H1 (cell line): Measurements from ENCODE around the gene MRPS24. TPM values are rescaled to one million over a fixed set of nuclear protein-coding genes. Genes with fewer than 3 reads are reported as not detected.
"Not testable (repeated sequence)": the region's sequence is repeated elsewhere in the genome, so short reads cannot be mapped to it uniquely, and the experiment has no call there.

Experiments
- CTCF ChIA-PET: fragments of 300-600 bp; sonication (Branson Sonifier 250); formaldehyde crosslinking; loops from one replicate; lab custom pipeline; 2021; ENCODE audit not compliant: partially characterized antibody; lab: Charles Lee
- POLR2A ChIA-PET: fragments of 300-600 bp; sonication (Branson Sonifier 250); formaldehyde crosslinking; loops from one replicate; lab custom pipeline; 2021; ENCODE audit warnings: inconsistent platforms; ENCODE audit not compliant: partially characterized antibody; lab: Charles Lee
- DNase-seq, 2 experiments: peaks; one replicate each; pipeline versions ENCODE4 v3.0.0 to v3.0.0-alpha.2; 2010 to 2022; ENCODE audit warnings: low spot score in 2 of 2, low read depth in 1 of 2, mixed read lengths in 1 of 2
- FAIRE-seq: peaks from 2 replicates; lab custom pipeline; 2011; peaks lifted over from hg19 to GRCh38; lab: Jason Lieb, UNC
- H2AFZ ChIP-seq: 2 replicates; pipeline ENCODE4 v1.8.1; 2012; ENCODE audit warnings: low read length, inconsistent platforms
- H2AK5ac ChIP-seq: 2 replicates; pipeline ENCODE4 v1.6.1; 2013; ENCODE audit warnings: low read depth, low read length
- H2BK120ac ChIP-seq: replicated peaks from 2 replicates; pipeline ENCODE3; 2013; ENCODE audit warnings: low read depth, low read length, inconsistent platforms
- H2BK12ac ChIP-seq: 2 replicates; pipeline ENCODE4 v1.6.1; 2013; ENCODE audit warnings: low read depth, low read length
- H2BK15ac ChIP-seq: 2 replicates; pipeline ENCODE4 v1.6.1; 2013; ENCODE audit warnings: low read length
- H2BK20ac ChIP-seq: 2 replicates; pipeline ENCODE4 v1.6.1; 2013; ENCODE audit warnings: low read length
- H2BK5ac ChIP-seq: 2 replicates; pipeline ENCODE4 v1.6.1; 2013; ENCODE audit warnings: low read depth, low read length
- H3K14ac ChIP-seq: 2 replicates; pipeline ENCODE4 v1.6.1; 2013; ENCODE audit warnings: inconsistent platforms; ENCODE audit not compliant: insufficient read length
- H3K18ac ChIP-seq: 2 replicates; pipeline ENCODE4 v1.6.1; 2013; ENCODE audit warnings: low read length; ENCODE audit errors: extremely low read depth
- H3K23ac ChIP-seq: 2 replicates; pipeline ENCODE4 v1.6.1; 2013; ENCODE audit warnings: inconsistent platforms; ENCODE audit not compliant: insufficient read length
- H3K23me2 ChIP-seq: 2 replicates; pipeline ENCODE4 v1.6.1; 2013; ENCODE audit warnings: low read depth, low read length
- H3K27ac ChIP-seq: 2 replicates; pipeline ENCODE4 v1.6.1; 2011; ENCODE audit warnings: low read depth, low read length, inconsistent platforms
- H3K27me3 ChIP-seq, 4 experiments: replicated peaks in 1 of 4; 1 replicate in 1 of 4; 2 replicates in 3 of 4; pipeline versions ENCODE4 v1.6.1 to v1.8.1; 2011 to 2013; ENCODE audit warnings: low read length in 3 of 4, mild to moderate bottlenecking in 3 of 4, inconsistent platforms in 2 of 4, mixed read lengths in 2 of 4, moderate library complexity in 1 of 4; ENCODE audit not compliant: control insufficient read depth in 3 of 4, insufficient read depth in 3 of 4; ENCODE audit errors: extremely low read depth in 1 of 4
- H3K36me3 ChIP-seq, 4 experiments: 2 replicates each; pipeline versions ENCODE4 v1.6.1 to v1.8.1; 2011 to 2013; ENCODE audit warnings: mild to moderate bottlenecking in 4 of 4, low read length in 3 of 4, moderate library complexity in 2 of 4, control low read depth in 1 of 4, inconsistent platforms in 1 of 4; ENCODE audit not compliant: insufficient read depth in 4 of 4, control insufficient read depth in 2 of 4
- H3K4ac ChIP-seq: replicated peaks from 2 replicates; pipeline ENCODE3; 2013; ENCODE audit warnings: low read length, low read depth, mixed read lengths, inconsistent platforms; ENCODE audit not compliant: insufficient read length
- H3K4me1 ChIP-seq, 4 experiments: replicated peaks in 1 of 4; 1 replicate in 1 of 4; 2 replicates in 3 of 4; pipeline versions ENCODE4 v1.6.1 to v1.8.1; 2011 to 2013; ENCODE audit warnings: low read length in 3 of 4, inconsistent platforms in 2 of 4, mixed read lengths in 1 of 4; ENCODE audit not compliant: insufficient read depth in 4 of 4, control insufficient read depth in 3 of 4
- H3K4me2 ChIP-seq, 2 experiments: 2 replicates each; pipeline versions ENCODE4 v1.6.1 to v1.8.1; 2011 to 2013; ENCODE audit warnings: low read depth in 2 of 2, low read length in 2 of 2, control low read depth in 1 of 2, inconsistent platforms in 1 of 2, mild to moderate bottlenecking in 1 of 2; ENCODE audit not compliant: insufficient read depth in 1 of 2
- H3K4me3 ChIP-seq, 4 experiments: fragments of 200-600, 300-600 bp in 1 of 4; sonication (generic), shearing (Covaris generic), sonication (Bioruptor Twin) in 1 of 4; 2 replicates each; pipeline versions ENCODE4 v1.5.1 to v1.8.1; 2011 to 2016; ENCODE audit warnings: low read length in 4 of 4, low read depth in 3 of 4, control low read depth in 2 of 4, inconsistent platforms in 2 of 4, mild to moderate bottlenecking in 2 of 4, mixed read lengths in 1 of 4, moderate library complexity in 1 of 4; ENCODE audit not compliant: insufficient read depth in 2 of 4; ENCODE audit errors: extremely low read depth in 1 of 4
- H3K56ac ChIP-seq: replicated peaks from 2 replicates; pipeline ENCODE3; 2013; ENCODE audit warnings: low read depth, mild to moderate bottlenecking, mixed read lengths, low read length, inconsistent platforms; ENCODE audit not compliant: insufficient read length
- H3K79me1 ChIP-seq: 2 replicates; pipeline ENCODE4 v1.6.1; 2013; ENCODE audit warnings: low read depth, low read length, control low read depth
- H3K79me2 ChIP-seq, 2 experiments: 2 replicates each; pipeline versions ENCODE4 v1.6.1 to v1.8.1; 2012 to 2013; ENCODE audit warnings: low read length in 2 of 2, mild to moderate bottlenecking in 2 of 2, inconsistent platforms in 1 of 2; ENCODE audit not compliant: insufficient read depth in 2 of 2, control insufficient read depth in 1 of 2
- H3K9ac ChIP-seq, 4 experiments: replicated peaks in 1 of 4; 1 replicate in 1 of 4; 2 replicates in 3 of 4; pipeline versions ENCODE4 v1.6.1 to v1.8.1; 2011 to 2013; ENCODE audit warnings: low read depth in 3 of 4, low read length in 3 of 4, control low read depth in 2 of 4, mild to moderate bottlenecking in 2 of 4, moderate library complexity in 2 of 4, inconsistent platforms in 1 of 4; ENCODE audit errors: extremely low read depth in 1 of 4
- H3K9me3 ChIP-seq, 2 experiments: 2 replicates each; pipeline versions ENCODE4 v1.6.1 to v1.8.1; 2012 to 2013; ENCODE audit warnings: mild to moderate bottlenecking in 2 of 2, moderate library complexity in 2 of 2, control low read depth in 1 of 2, inconsistent platforms in 1 of 2, low read depth in 1 of 2, low read length in 1 of 2, mixed read lengths in 1 of 2; ENCODE audit not compliant: insufficient read depth in 2 of 2
- H4K20me1 ChIP-seq, 2 experiments: replicated peaks in 1 of 2; 2 replicates each; pipeline versions ENCODE3 to v1.8.1; 2011 to 2013; ENCODE audit warnings: inconsistent platforms in 2 of 2, low read length in 2 of 2, mild to moderate bottlenecking in 1 of 2; ENCODE audit not compliant: insufficient read depth in 2 of 2, control insufficient read depth in 1 of 2
- H4K5ac ChIP-seq: 2 replicates; pipeline ENCODE4 v1.6.1; 2013; ENCODE audit warnings: low read length, low read depth, mixed read lengths, inconsistent platforms; ENCODE audit not compliant: insufficient read length
- H4K8ac ChIP-seq: 2 replicates; pipeline ENCODE4 v1.8.0; 2013; ENCODE audit warnings: mild to moderate bottlenecking, moderate library complexity, low read length, inconsistent platforms; ENCODE audit not compliant: insufficient read depth; ENCODE audit errors: extremely low read depth
- H4K91ac ChIP-seq: replicated peaks from 2 replicates; pipeline ENCODE3; 2013; ENCODE audit warnings: low read length, mixed read lengths, inconsistent platforms; ENCODE audit not compliant: insufficient read length
- WGBS, 2 experiments: shearing (Covaris generic) in 1 of 2; methylation state at CpG; one replicate each; pipeline versions ENCODE4 v1.1.6 to v1.1.7; 2013 to 2015; ENCODE audit warnings: low lambda C conversion rate in 2 of 2, mixed read lengths in 2 of 2, inconsistent platforms in 1 of 2, low coverage in 1 of 2, missing lambda C conversion rate in 1 of 2; ENCODE audit not compliant: insufficient replicate concordance in 2 of 2, insufficient coverage in 1 of 2, insufficient read length in 1 of 2; ENCODE audit errors: extremely low coverage in 1 of 2, missing lambda C conversion rate in 1 of 2; 5-methylcytosine and 5-hydroxymethylcytosine counted together
- polyA plus RNA-seq, 7 experiments: library from polyadenylated mRNA; depleted of rRNA in 3 of 7; stranded (reverse) in 5 of 7; unstranded in 2 of 7; fragments of >200 nt in 5 of 7; fragments of 200-250 nt in 2 of 7; gene quantifications; 1 replicate in 5 of 7; 2 replicates in 1 of 7; 4 replicates in 1 of 7; pipeline versions ENCODE4 v1.2.1 to v1.2.3, GENCODE V29; 2011 to 2013; ENCODE audit warnings: missing spikeins in 2 of 7, mixed read lengths in 2 of 7
- total RNA-seq: library from RNA; stranded (reverse); fragmentation: NEBNext Ultra II Directional; extraction: Animal tissue kit (Norgen Biotek cat#: 25700); gene quantifications from 2 replicates; pipeline ENCODE4 v1.2.1, GENCODE V29; 2021

MRPS24 gene
- total and polyA plus RNA-seq, 2 of the 8 experiments (the other 6 are each of a cell fraction or from before 2014, with no cell fraction given) = 133 to 347 TPM

- ChIA-PET CTCF (interaction anchor here (1.6 to 1.8 kb wide), 2 partner anchors 14 to 242 kb away, joined by 7 to 8 read pairs; partner anchors contain the start of gene STK17A), POLR2A (interaction anchor here (0.9 kb wide), 1 partner anchor 95 kb away, joined by 4 read pairs; the partner anchor contains the start of gene COA1)
- not testable (repeated sequence) for H3K36me3 ChIP-seq, H2AFZ ChIP-seq, H2BK12ac ChIP-seq, H4K8ac ChIP-seq, H3K56ac ChIP-seq, H3K23me2 ChIP-seq, H4K5ac ChIP-seq, H3K23ac ChIP-seq, H3K27me3 ChIP-seq, H3K4ac ChIP-seq, H4K91ac ChIP-seq, H3K14ac ChIP-seq, H2BK15ac ChIP-seq, H3K4me3 ChIP-seq, DNase-seq, H3K79me2 ChIP-seq, H2BK20ac ChIP-seq, H2BK5ac ChIP-seq, H3K4me2 ChIP-seq, H3K79me1 ChIP-seq, H3K9ac ChIP-seq, H3K9me3 ChIP-seq, H4K20me1 ChIP-seq, H2AK5ac ChIP-seq, H3K18ac ChIP-seq, H3K27ac ChIP-seq, H2BK120ac ChIP-seq, FAIRE-seq
- peaks cover 0 to 10% (median 3%) of the 10 kb centered on the region in 4 experiments; a peak in 3 of 7 replicates for H3K4me1 ChIP-seq
- 94% methylated on average over 11 of the region's 12 CpGs; no CpG with 5 or more reads in 1 of the 2 experiments for WGBS, 2 experiments
Measured at GRCh38 chr7:43824513-43824912, 44.8 kb downstream of the MRPS24 start.
